GM06990 (cell line): ENCODE measurements around the gene ZNF189.

Source experiments
- DNase-seq: peaks from one replicate; pipeline ENCODE4 v3.0.0-alpha.2; 2011; ENCODE audit not compliant: insufficient read length; ENCODE audit errors: extremely low read depth
- H3K27me3 ChIP-seq: replicated peaks from 2 replicates; pipeline ENCODE4 v1.6.0; 2011; ENCODE audit warnings: low read length; ENCODE audit not compliant: control insufficient read depth, insufficient read depth
- H3K36me3 ChIP-seq: 2 replicates; pipeline ENCODE4 v1.5.1; 2011; ENCODE audit warnings: low read length; ENCODE audit not compliant: control insufficient read depth, insufficient read depth
- H3K4me3 ChIP-seq: replicated peaks from 2 replicates; pipeline ENCODE4 v1.5.1; 2011; ENCODE audit warnings: low read depth, mild to moderate bottlenecking, control low read depth, low read length
- TF ChIP-seq, protein P1 (sequence below): IDR thresholded peaks from 2 replicates; pipeline ENCODE4 v1.5.1; 2011; ENCODE audit warnings: low read length, control low read depth, mild to moderate bottlenecking, inconsistent platforms; ENCODE audit not compliant: insufficient read depth, poor library complexity, severe bottlenecking

ZNF189 gene

GRCh38 chr9:101371813-101372212 is 26.8 kb upstream of the ZNF189 start:
- Histone ChIP-seq H3K4me3 (no peak overlapping the region), H3K36me3 (no peaks in the 10 kb centered on the region), H3K27me3 (no peaks in the 10 kb centered on the region)
- no peak for DNase-seq
- TF ChIP-seq, protein P1, sequence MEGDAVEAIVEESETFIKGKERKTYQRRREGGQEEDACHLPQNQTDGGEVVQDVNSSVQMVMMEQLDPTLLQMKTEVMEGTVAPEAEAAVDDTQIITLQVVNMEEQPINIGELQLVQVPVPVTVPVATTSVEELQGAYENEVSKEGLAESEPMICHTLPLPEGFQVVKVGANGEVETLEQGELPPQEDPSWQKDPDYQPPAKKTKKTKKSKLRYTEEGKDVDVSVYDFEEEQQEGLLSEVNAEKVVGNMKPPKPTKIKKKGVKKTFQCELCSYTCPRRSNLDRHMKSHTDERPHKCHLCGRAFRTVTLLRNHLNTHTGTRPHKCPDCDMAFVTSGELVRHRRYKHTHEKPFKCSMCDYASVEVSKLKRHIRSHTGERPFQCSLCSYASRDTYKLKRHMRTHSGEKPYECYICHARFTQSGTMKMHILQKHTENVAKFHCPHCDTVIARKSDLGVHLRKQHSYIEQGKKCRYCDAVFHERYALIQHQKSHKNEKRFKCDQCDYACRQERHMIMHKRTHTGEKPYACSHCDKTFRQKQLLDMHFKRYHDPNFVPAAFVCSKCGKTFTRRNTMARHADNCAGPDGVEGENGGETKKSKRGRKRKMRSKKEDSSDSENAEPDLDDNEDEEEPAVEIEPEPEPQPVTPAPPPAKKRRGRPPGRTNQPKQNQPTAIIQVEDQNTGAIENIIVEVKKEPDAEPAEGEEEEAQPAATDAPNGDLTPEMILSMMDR: no peak

DNA sequence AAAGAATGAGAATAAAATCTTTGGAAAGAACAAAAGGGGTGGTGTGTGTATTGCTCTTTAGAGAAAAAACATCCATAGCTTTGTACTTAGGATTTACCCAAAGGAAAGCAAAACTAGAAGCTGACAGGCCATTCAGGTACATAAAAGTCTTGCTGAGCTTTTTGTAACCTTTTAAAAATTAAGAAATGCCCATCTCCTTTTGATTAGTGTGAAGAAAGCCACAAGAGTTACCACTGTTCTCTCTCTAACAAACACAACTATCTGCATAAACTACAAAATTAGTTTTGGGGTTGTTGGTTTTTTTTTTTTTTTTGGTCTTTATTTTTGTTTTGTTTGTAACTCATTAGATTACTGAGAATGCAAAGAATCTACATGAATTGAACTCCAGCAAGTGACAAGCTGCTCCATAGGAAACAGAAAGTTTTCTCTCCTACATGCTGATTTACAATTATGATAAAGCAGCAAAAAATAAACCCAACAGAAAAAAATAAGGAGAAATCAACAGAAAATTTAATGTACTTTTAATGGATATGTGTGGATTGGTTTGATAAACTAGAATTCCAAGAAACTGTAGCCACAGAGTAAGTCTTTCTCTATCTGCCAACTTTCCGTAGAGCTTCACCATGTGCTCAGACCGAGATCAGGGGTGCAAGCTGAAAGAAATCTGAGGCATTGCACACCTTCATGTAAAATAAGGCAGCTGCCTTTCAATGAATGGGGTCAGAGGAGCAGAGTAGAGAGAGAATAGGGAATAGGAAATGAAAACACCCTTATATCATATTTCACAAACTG is 26.1 kb upstream of the ZNF189 start:
- H3K27me3 ChIP-seq: no peaks in the 10 kb centered on the region
- DNase-seq: no peak
- TF ChIP-seq, protein P1: no peak
- H3K36me3 ChIP-seq: no peaks in the 10 kb centered on the region
- no peak overlapping the region for H3K4me3 ChIP-seq

GRCh38 chr9:101375546-101375945 is 23.1 kb upstream of the ZNF189 start:
- Histone ChIP-seq H3K36me3 (no peaks in the 10 kb centered on the region), H3K27me3 (no peaks in the 10 kb centered on the region), H3K4me3 (no peak overlapping the region)
- TF ChIP-seq, protein P1: no peak
- DNase-seq: no peak

GRCh38 chr9:101376111-101376848 is 22.4 kb upstream of the ZNF189 start:
- no peaks in the 10 kb centered on the region for H3K36me3 ChIP-seq
- H3K4me3 ChIP-seq: no peak overlapping the region
- no peaks in the 10 kb centered on the region for H3K27me3 ChIP-seq
- no peak for DNase-seq
- TF ChIP-seq, protein P1: no peak

- H3K36me3 ChIP-seq: no peaks in the 10 kb centered on the region
- no peaks in the 10 kb centered on the region for H3K27me3 ChIP-seq
- no peak overlapping the region for H3K4me3 ChIP-seq
- no peak for DNase-seq
- TF ChIP-seq, protein P1: no peak
Observed at GRCh38 chr9:101380295-101380694, 18.4 kb upstream of the ZNF189 start.
